ENCODE data around the gene MRPS24. TPM values are rescaled to one million over a fixed set of nuclear protein-coding genes. Genes with fewer than 3 reads are reported as not detected.
"Not testable (repeated sequence)": the region's sequence is repeated elsewhere in the genome, so short reads cannot be mapped to it uniquely, and the experiment has no call there.

The MRPS24 gene
- total RNA-seq, 1 donor from 2014 or later = 22.5 TPM

GRCh38 chr7:43834463-43835251 lies 34.7 kb downstream of the MRPS24 start:
- no peak for DNase-seq

GRCh38 chr7:43830917-43831316 lies 38.4 kb downstream of the MRPS24 start:
- DNase-seq = not testable (repeated sequence)

DNA sequence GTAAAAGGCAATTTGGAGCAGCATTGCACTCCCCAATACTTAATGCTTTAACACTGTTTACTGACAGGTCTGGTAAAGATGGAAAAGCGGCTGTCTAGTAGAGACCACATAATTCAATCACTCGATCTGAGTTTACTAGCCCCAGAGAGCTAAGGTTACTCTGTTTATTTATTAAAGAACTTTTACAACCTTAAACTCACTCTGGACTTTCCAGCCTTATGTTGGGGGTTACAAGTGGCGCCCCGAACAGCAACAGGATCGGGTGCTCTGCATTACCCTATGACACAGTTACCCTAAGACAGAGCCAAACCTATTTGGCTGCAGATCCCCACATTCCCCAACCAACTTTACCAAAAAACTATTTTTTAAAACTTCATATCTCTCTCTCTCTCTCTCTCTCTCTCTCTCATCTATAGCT lies 43.9 kb downstream of the MRPS24 start:
- DNase-seq = no peak

GRCh38 chr7:43824963-43825362 lies 44.4 kb downstream of the MRPS24 start:
- no peak for DNase-seq

DNA sequence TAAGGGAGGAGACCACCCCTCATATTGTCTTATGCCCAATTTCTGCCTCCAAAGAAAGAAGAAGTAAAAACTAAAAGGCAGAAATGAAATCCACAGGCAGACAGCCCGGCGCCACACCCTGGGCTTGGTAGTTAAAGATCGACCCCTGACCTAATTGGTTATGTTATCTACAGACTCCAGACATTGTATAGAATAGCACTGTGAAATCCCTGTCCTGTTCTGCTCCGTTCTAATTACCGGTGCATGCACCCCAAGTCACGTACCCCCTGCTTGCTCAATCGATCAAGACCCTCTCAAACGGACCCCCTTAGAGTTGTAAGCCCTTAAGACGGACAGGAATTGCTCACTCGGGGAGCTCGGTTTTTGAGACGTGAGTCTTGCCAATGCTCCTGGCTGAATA lies 44.8 kb downstream of the MRPS24 start:
- DNase-seq = not testable (repeated sequence)

DNA sequence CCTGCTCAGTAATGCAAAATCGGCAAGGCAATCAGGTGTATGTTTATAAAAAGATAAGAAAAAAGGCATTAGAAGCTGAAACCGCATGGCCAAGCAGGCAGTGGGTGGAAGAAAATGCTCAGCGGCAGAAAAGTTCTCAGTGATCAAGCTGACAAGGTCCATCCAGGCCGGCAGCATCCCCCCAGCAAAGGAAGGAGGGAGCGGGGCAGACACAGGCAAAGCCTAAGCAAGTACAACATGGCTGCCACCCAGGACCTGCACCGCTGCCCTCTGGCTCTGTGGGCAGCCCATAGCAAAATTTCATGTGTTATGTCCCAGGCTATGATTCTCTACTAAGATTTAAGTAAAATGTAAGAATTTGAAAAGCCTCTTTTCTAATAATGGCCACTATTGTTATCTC lies 45.4 kb downstream of the MRPS24 start:
- no peak for DNase-seq

DNA sequence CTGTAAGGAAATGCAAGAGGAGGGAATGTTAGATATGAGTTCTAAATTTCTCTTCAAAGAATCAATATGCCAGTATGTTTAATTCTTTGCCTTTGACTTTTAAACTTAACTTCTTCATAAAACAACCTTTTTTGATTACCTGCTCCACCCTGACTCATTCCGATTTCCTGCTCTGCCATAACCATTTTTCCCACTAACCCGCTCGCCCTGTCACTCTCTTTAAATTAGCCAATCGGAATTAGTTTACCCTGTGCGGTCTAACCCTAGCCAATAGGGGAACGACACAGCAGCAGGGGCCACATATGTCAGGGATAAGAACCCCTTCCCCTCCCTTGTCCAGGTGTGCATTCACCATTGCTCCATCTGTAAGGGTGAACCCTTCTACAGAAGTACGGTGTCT lies 45.9 kb downstream of the MRPS24 start:
- not testable (repeated sequence) for DNase-seq

Small RNA genes lying within 50 kb of the gene (small RNA-seq; reads per million reads assigned to genes)
- gene MRPS24 (ENCODE audit: low replicate concordance) = 0.07 reads per million

Other genes with a start within 250 kb of the MRPS24 start
- 47.9 TPM for gene COA1, start 140.0 kb downstream of the MRPS24 start, total RNA-seq
- 19.0 TPM for gene BLVRA, start 110.8 kb downstream of the MRPS24 start, total RNA-seq
- gene URGCP, start 37.1 kb upstream of the MRPS24 start, total RNA-seq = 18.3 TPM
- 6.9 TPM for gene UBE2D4, start 56.9 kb upstream of the MRPS24 start, total RNA-seq
- gene SPDYE1, start 128.4 kb upstream of the MRPS24 start, total RNA-seq = 0.10 TPM
- gene DBNL, start 175.2 kb upstream of the MRPS24 start, total RNA-seq = 47.2 TPM
- 45.8 TPM for gene PGAM2, start 196.1 kb upstream of the MRPS24 start, total RNA-seq
- 10.8 TPM for gene POLM, start 213.0 kb upstream of the MRPS24 start, total RNA-seq
- 56.3 TPM for gene AEBP1, start 234.8 kb upstream of the MRPS24 start, total RNA-seq